NCI-H460 (cell line): ENCODE data around the gene OSBPL2. TPM values are rescaled to one million over a fixed set of nuclear protein-coding genes. Genes with fewer than 3 reads are reported as not detected.

ENCODE experiments used
- DNase-seq: peaks from one replicate; pipeline ENCODE4 v3.0.0-alpha.2; 2016; ENCODE audit warnings: low read depth; ENCODE audit errors: extremely low read depth
- total RNA-seq: library from RNA; depleted of rRNA; stranded (reverse); fragments of >200 nt; shearing (Covaris generic); gene quantifications from 2 replicates; pipeline ENCODE4 v1.2.3, GENCODE V29; 2014

Gene OSBPL2
- total RNA-seq, 1 experiment from 2014 or later, result 14.8 TPM

DNA sequence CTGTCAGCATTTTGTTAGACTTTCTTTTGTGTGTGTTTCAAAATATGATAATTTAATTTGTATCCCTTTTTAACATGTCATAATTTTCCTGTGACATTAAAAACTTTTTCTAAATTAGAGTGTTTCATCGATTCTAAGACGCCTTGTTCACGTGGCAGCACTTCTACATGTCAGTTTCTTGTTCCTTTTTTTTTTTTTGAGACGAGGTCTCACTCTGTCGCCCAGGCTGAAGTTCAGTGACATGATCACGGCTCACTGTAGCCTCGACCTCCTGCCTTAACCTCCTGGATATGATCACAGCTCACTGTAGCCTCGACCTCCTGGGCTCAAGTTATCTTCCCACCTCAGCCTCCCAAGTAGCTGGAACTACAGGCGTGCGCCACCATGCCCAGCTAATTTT, 36.9 kb downstream of the OSBPL2 start:
- no peak for DNase-seq

DNA sequence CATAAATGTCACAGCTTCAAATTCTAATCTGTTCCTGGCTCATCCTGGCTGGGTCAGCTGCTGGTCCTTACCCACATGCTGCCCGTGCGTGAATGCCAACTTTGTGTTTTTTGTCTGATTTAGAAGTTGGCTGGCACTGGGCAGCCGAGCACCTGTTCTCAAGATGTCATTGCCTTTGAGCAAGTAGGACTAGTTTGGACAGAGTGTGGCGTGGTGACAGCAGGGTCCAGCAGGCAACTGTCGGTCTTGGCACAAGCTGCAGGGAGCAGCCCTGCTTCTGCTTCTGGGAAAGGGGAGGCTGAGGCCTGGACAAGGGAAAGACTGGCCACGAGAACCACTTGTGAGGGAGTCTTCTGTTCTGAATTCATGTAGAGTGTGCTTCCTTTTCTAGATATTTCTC, 38.1 kb downstream of the OSBPL2 start:
- no peak for DNase-seq

DNA sequence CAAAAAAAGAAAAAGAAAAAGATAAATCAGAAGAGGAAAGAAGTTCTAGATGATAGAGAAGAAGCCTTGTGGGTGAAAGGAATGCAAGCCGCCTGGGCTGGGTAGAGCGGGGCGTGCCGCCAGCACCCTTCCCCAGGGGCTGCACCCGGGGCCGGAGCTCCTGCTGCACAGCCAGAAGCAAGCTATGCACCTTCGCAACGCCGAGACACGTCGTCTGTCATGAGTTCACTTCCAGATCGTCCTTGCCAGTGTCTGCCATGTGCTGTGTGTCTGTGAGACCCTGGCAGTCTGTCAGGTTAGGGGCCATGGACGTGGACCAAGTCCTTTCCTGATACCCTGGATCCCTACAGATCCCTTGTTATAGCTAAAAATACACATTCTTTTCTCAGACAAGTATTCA, 38.9 kb downstream of the OSBPL2 start:
- no peak for DNase-seq

- no peak for DNase-seq
These were observed 42.0 kb downstream of the OSBPL2 start for GRCh38 chr20:62280303-62280702.

DNA sequence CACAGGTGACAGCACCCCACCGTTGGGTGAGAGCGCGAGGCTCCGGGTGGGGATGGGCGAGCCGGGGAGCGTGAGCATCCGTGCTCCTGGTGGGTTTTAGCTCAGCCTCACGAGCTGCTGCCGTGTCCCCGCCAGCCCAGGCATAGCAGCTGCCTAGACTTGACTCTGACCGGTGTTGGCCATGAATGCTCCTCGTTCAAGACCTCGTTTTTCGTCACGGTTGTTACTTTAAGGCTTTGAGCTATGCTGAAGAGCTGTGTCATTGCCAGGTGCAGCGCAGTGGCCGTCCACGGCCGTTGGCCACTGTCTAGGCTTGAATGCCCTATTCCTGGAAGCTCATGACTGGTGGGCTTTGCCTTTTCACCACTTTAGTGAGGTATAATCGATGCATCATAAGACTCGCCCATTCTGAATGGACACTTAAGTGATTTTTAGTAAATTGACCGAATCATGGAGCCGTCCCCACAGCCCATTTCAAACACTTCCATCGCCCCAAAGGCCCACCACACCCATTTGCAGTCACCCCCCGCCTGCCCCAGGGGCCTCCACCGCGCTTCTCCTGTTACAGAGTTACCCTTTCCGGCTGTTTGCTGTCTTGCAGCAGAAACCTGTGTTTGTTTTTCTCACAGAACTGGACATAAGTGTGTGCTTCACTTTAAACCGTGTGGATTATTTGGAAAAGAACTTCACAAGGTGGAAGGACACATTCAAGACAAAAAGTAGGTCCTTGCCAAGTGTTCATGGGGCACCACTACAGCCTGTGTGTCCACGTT, 43.0 kb downstream of the OSBPL2 start:
- DNase-seq, result no peak

DNA sequence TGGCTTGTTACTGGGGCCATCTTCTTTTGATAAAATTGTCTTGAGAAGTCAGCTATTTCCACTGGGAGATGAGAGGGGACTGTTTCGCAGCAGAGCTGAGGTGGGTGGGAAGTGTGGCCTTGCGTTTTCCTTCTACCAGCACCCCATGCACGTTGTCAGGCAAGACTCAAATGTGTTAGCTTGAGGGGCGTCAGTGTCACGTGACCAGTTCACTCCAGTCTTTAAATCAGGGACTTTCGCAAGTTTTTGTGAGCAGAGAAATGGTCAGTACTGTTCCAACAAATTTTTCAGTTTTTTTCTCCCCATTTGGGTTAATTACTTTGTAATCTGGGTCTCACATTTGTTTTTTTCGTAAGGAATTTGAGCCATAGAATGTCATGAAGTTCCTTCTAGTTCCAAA, 43.8 kb downstream of the OSBPL2 start:
- no peak for DNase-seq

DNA sequence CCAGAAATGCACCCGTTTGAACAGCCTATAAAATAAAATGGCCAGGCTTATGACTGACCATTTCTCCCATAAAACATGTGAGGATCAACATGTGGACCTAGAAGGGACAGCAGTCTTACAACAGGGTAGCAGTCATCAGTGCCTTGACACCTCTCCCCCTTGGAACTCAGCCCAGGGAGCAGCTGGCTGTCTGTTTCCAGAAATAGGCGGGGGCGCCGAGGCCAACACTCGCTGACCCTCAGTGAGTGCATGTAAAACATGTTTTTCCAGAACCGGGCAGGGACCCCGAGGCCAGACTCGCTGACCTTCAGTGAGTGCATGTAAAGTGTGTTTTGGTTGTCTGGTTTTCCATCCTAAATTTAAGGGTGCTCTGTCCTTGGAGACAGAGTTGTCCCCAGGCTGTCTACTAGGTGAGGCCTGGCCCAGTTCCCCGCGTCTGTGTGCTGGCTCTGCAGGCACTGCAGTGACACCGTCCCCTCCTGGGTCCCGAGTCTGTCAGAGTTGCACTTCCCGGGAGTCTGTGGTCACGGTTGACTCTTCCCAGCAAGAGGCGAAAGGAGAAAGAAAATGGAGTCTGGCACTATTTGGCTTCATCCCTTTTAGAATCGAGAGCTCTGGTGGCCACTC, 44.7 kb downstream of the OSBPL2 start:
- no peak for DNase-seq

- no peak for DNase-seq
These were observed 46.1 kb downstream of the OSBPL2 start for GRCh38 chr20:62284448-62284847.

- DNase-seq, result no peak
These were observed 46.8 kb downstream of the OSBPL2 start for GRCh38 chr20:62285151-62285550.

DNA sequence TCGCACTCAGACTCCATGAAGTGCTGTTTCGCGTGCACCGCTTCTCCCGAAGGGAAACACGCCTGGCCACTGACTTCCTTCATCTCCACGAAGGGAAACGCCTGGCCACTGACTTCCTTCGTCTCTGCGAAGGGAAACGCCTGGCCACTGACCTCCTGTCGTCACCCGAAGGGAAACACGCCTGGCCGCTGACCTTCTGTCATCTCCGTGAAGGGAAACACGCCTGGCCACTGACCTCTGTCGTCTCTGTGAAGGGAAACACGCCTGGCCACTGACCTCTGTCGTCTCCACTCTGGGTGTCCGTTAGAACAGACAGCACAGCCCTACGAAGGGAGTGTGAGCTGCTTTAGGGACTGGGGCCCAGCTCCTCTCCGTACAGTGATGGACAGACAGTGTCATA, 47.4 kb downstream of the OSBPL2 start:
- DNase-seq, result no peak

DNA sequence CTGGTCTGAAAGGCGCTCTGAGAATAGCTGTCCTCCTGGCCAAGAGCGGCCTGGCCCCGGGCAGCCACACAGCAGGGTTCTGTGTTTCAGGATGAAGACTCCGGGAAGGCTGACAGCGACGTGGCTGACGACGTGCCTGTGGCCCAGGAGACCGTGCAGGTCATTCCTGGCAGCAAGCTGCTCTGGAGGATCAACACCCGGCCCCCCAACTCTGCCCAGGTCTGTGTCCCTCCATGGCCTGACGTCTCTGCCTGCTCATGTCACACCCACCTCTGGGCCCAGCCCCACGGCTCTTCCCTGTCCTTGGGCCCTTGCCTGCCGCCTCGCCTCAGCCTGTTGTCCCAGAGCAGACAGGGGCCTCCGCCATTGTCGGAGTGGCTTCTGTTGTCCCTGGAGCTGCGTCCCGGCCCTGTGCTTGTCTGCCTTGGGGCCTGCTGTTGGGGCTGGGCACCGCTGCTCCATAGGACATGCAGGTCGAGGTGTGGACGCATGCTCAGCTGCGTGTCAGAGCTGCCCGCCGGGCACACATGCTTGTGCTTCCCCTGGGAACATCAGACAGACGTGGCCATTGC, 48.3 kb downstream of the OSBPL2 start:
- DNase-seq, result no peak

- DNase-seq, result no peak
These were observed 48.8 kb downstream of the OSBPL2 start for GRCh38 chr20:62287129-62287528.

DNA sequence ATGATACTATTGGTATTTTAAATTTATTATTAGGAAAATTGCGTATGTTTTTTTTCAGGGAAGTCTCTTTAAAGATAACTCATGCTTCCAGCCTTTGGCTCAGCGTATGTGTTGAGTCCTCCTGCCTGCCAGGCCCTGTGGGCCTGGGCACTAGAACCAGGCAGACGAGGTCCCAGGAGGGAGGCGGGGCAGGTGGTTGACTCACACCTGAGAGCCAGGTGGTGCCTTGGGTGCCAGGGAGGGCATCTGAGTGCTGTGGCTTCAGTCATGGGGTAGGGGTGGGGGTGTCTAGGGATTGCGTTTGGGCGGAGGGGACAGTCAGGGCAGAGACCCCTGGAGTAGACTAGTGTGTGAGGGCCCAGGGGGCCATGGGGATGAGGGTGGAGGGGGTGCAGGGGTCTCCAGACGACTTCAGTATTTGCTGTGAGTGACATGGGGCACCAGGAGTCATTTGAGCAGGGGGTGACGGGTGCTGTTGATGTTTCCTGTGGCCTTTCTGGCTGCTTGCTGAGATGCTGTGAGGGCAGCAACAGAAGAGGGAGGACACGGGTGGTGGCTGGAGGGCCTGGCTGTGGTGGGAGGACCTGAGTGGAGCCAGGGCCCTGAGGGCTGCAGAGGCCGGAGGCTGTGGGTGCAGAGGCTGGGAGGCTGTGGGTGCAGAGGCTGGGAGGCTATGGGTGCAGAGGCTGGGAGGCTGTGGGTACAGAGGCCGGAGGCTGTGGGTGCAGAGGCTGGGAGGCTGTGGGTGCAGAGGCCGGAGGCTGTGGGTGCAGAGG, 49.6 kb downstream of the OSBPL2 start:
- DNase-seq, result no peak

GRCh38 chr20:62288535-62289105, 50.3 kb downstream of the OSBPL2 start:
- DNase-seq, result no peak

DNA sequence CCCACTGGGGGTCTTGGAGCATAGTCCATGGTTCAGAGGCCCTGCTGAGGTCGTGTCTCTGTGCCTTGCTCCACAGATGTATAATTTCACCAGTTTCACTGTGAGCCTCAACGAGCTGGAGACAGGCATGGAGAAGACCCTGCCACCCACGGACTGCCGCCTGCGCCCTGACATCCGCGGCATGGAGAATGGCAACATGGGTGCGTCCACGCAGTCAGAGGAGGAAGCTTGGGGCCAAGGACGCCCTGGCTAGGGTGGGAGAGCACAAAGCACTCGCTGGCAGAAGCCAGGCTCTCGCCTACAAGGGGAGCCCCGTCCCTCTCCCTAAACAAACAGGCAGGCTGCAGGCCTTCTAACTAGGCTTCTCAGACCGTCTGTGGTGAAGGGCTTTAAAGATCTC, 50.8 kb downstream of the OSBPL2 start:
- no peak for DNase-seq

GRCh38 chr20:62289898-62290297, 51.6 kb downstream of the OSBPL2 start:
- DNase-seq, result no peak

- DNase-seq, result no peak
These were observed 53.1 kb downstream of the OSBPL2 start for GRCh38 chr20:62291251-62292066.

DNA sequence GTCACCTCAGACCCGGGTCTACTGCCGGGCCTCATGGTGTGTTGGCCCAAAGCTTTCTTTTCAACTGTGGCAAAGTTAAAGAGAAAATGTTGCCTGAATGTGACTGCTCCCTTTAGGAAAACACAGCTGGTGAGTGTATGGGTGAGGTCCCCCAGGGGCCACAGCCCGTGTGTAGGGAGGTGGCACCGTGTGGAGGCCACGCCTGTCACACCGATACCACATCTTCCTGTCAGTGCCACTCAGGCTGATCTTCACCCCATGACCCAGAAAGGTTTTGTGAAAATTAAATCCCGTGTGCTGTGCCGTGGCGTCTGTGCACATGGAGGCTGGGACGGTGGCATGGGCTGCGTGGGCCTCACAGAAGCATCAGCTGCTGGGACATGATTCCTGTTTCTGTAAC, 53.8 kb downstream of the OSBPL2 start:
- DNase-seq, result no peak

DNA sequence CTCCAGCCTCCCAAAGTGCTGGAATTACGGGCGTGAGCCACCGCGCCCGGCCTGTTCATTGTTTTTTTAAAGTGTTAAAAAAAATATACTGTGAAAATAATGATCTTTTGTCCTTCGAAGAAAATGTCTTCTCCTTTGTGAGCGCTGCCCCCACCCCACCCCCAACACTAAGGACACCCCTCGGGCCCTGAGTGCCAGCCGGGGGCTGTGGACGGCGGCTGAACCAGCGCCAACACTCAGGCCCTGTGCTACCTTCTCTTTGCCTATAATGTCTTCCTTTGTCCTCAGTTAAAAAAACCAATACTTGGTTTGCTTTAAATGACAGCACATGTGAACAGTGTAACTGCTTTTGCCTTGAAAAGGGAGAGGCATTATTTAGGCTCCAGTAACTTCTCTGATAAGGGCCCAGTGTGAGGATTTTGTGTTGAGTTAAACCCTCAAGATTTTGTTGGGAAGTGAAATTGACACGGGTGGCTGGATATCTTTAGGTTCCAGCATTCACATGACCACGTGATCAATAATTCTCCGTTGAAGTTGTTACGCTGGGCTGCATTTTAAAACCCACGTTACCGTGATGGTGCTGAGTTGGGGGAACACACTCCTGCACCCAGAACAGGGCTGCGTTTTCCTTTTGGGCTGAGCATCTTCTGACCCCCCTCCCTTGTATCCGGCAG, 54.9 kb downstream of the OSBPL2 start:
- DNase-seq, result no peak

GRCh38 chr20:62293946-62294345, 55.6 kb downstream of the OSBPL2 start:
- DNase-seq, result no peak
